Cardiac fibroblast (primary cell): Measurements from ENCODE around the gene ITGA1.

Experiments used
- DNase-seq, 2 donors: peaks; one replicate each; pipeline versions ENCODE4 v3.0.0 to v3.0.0-alpha.2; 2010; ENCODE audit warnings: low read depth in 2 of 2
- H3K4me3 ChIP-seq, 2 donors: replicated peaks in 1 of 2; 1 replicate in 1 of 2; 2 replicates in 1 of 2; pipeline ENCODE4 v1.5.1; 2011; ENCODE audit warnings: low read depth in 2 of 2, low read length in 2 of 2, mild to moderate bottlenecking in 2 of 2, moderate library complexity in 1 of 2
- CTCF ChIP-seq: IDR thresholded peaks from one replicate; pipeline ENCODE4 v1.5.1; 2011; ENCODE audit warnings: low read depth, mild to moderate bottlenecking, low read length, inconsistent platforms

The ITGA1 gene

DNA sequence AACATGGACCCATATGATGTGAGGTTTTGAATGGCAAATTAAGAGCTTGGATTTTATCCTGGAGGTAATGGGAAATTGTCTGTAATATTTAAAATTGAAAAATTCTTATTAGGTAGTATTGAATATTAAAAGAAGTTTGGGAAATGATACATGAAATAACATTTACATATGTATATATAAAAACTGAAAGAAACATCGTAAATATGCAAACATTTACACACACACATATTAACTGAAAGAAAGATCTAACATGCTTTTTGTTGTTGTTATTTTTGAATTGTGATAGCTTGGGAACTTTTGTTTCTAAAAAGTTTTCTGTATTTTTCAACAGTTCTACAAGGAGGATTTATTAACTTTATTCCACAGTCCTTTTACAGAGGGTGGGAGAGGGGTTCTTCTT, 118.6 kb downstream of the ITGA1 start:
- DNase-seq = no peak
- no peak overlapping the region for H3K4me3 ChIP-seq
- TF ChIP-seq CTCF = no peak

GRCh38 chr5:52906845-52907244, 119.1 kb downstream of the ITGA1 start:
- no peak for DNase-seq
- TF ChIP-seq CTCF = no peak
- no peak overlapping the region for H3K4me3 ChIP-seq

GRCh38 chr5:52909192-52909591, 121.5 kb downstream of the ITGA1 start:
- no peak for TF ChIP-seq CTCF
- H3K4me3 ChIP-seq = no peak overlapping the region
- peak in 1 of 2 donors; percentile 43 for DNase-seq

DNA sequence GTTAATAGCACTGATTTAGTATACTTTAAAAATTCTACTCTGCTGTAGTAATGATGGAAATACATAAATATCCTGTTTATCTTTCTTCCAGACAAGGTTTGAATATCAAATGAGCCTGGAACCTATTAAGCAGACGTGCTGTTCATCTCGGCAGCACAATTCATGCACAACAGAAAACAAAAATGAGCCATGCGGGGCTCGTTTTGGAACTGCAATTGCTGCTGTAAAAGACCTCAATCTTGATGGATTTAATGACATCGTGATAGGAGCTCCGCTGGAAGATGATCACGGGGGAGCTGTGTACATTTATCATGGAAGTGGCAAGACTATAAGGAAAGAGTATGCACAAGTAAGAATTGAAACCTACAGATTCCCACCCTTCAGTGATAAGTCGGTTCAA, 122.4 kb downstream of the ITGA1 start:
- no peak for TF ChIP-seq CTCF
- H3K4me3 ChIP-seq = no peak overlapping the region
- DNase-seq = no peak

DNA sequence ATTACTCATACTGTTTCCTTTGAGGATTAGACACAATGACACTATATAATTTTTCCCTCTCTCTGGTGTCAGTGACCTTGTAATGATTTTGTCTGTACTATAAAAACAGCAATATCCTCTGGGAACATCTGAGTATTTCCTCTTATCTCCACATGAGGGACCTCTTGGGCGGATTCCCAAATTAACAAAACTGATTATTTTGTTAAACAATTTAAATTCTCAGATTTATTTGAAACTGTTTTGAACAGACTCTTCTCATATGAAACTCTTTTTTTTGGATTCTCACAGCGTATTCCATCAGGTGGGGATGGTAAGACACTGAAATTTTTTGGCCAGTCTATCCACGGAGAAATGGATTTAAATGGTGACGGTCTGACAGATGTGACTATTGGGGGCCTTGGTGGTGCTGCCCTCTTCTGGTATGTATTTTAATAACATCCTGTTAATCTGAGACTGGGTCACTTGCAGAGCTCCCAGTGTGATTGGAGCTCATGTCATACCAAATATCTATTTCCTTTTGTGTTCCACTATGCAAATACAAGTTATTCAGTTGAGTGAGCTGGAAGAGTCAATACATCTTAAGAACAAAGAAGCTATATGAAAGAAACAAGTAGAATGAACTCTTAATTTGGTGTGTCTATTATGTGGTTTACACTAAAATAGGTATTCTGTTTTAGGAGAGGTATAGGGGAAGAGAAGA, 127.6 kb downstream of the ITGA1 start:
- H3K4me3 ChIP-seq = peak overlapping the region in 1 of 2 donors; percentile 32
- DNase-seq = peak; percentile 86 to 90
- peak; percentile 38 for TF ChIP-seq CTCF

- no peak overlapping the region for H3K4me3 ChIP-seq
- peak; percentile 35 to 61 for DNase-seq
- TF ChIP-seq CTCF = no peak
Measured at GRCh38 chr5:52920929-52921328, 133.2 kb downstream of the ITGA1 start.

- DNase-seq = peak; percentile 82 to 96
- TF ChIP-seq CTCF = no peak
- H3K4me3 ChIP-seq = no peak overlapping the region
Measured at GRCh38 chr5:52922384-52922783, 134.7 kb downstream of the ITGA1 start.
